Ishikawa (cell line): Measurements from ENCODE around the gene DENND1B.

Experiments
- CEBPB ChIP-seq: IDR thresholded peaks from 2 replicates; pipeline ENCODE4 v1.6.1; 2012
- CREB1 ChIP-seq: IDR thresholded peaks from 2 replicates; pipeline ENCODE4 v1.6.1; 2012; ENCODE audit warnings: low read depth
- EP300 ChIP-seq: IDR thresholded peaks from 2 replicates; pipeline ENCODE4 v1.6.1; 2012; ENCODE audit warnings: borderline replicate concordance
- FOXM1 ChIP-seq: IDR thresholded peaks from 2 replicates; pipeline ENCODE4 v1.6.1; 2012; ENCODE audit warnings: low read depth, borderline replicate concordance
- MAX ChIP-seq: IDR thresholded peaks from 2 replicates; pipeline ENCODE4 v1.6.1; 2012
- RAD21 ChIP-seq: IDR thresholded peaks from 2 replicates; pipeline ENCODE4 v1.6.1; 2012; ENCODE audit warnings: low read depth
- REST ChIP-seq: IDR thresholded peaks from 2 replicates; pipeline ENCODE4 v1.6.1; 2012; ENCODE audit warnings: low read depth, mild to moderate bottlenecking

DNA sequence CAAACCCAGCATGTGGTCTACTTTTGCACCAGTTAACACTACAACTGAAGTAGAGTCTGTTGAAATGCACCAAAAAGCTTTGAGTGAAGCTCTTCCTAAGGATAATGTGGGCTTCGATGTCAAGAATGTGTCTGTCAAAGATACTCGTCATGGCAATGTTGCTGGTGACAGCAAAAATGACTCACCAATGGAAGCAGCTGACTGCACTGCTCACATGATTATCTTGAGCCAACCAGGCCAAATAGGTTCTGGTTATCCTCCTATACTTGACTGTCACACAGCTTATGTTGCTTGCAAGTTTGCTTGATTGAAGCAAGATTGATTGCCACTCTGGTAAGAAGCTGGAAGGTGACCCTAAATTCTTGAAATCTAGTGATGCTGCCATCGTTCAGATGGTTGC lies 85.2 kb downstream of the DENND1B start:
- no peak for TF ChIP-seq MAX
- no peak for TF ChIP-seq CEBPB
- no peak for TF ChIP-seq EP300
- TF ChIP-seq FOXM1: no peak
- no peak for TF ChIP-seq CREB1
- TF ChIP-seq REST: no peak
- no peak for TF ChIP-seq RAD21
